Stromal cell of bone marrow (primary cell): ENCODE data around the gene FER1L5.

Source experiments
- DNase-seq: peaks from one replicate; pipeline ENCODE4 v3.0.0-alpha.2; 2012; ENCODE audit warnings: low read depth

The FER1L5 gene

GRCh38 chr2:96681540-96681939 lies 39.0 kb downstream of the FER1L5 start:
- no peak for DNase-seq

- DNase-seq = no peak
Measured at GRCh38 chr2:96683307-96683706, 40.7 kb downstream of the FER1L5 start.

- no peak for DNase-seq
Measured at GRCh38 chr2:96683972-96684820, 41.6 kb downstream of the FER1L5 start.

- DNase-seq = no peak
Measured at GRCh38 chr2:96684883-96685576, 42.5 kb downstream of the FER1L5 start.

- no peak for DNase-seq
Measured at GRCh38 chr2:96685577-96686459, 43.3 kb downstream of the FER1L5 start.

- DNase-seq = no peak
Measured at GRCh38 chr2:96687266-96687665, 44.7 kb downstream of the FER1L5 start.

GRCh38 chr2:96687711-96688640 lies 45.4 kb downstream of the FER1L5 start:
- no peak for DNase-seq

GRCh38 chr2:96688649-96689430 lies 46.3 kb downstream of the FER1L5 start:
- DNase-seq = no peak

- no peak for DNase-seq
Measured at GRCh38 chr2:96689431-96689991, 46.9 kb downstream of the FER1L5 start.

- DNase-seq = no peak
Measured at GRCh38 chr2:96690306-96691021, 47.9 kb downstream of the FER1L5 start.

GRCh38 chr2:96691022-96691612 lies 48.6 kb downstream of the FER1L5 start:
- no peak for DNase-seq

- DNase-seq = no peak
Measured at GRCh38 chr2:96692094-96692971, 49.8 kb downstream of the FER1L5 start.

- DNase-seq = no peak
Measured at GRCh38 chr2:96693286-96694200, 51.0 kb downstream of the FER1L5 start.

- no peak for DNase-seq
Measured at GRCh38 chr2:96694279-96694678, 51.7 kb downstream of the FER1L5 start.

GRCh38 chr2:96694816-96695455 lies 52.4 kb downstream of the FER1L5 start:
- no peak for DNase-seq

GRCh38 chr2:96695602-96696001 lies 53.0 kb downstream of the FER1L5 start:
- DNase-seq = no peak
